NCI-H2029 (cell line): ENCODE measurements around the gene NUP42.
"Not testable (repeated sequence)": the region's sequence is repeated elsewhere in the genome, so short reads cannot be mapped to it uniquely, and the experiment has no call there.

ENCODE experiments used
- DNase-seq: peaks from one replicate; lab custom pipeline; 2025; lab: John Stamatoyannopoulos, UW

Gene NUP42

DNA sequence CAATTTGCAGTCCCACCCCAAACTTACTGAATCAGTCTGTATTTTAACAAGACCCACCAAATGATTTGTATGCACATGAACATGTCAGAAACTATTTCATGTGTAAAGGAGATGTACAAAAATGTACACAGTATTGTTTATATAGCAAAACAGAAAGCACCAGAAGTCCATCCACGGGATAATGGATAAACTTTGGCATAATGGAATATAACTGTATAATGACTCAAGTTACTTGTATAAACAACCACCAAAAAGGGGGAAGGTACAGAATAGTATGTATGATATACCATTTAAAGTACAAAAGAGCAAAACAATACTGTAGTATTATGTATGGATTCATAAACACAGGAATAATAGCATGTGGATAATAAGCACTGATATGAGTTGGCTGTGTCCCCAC lies 22.4 kb downstream of the NUP42 start:
- no peak for DNase-seq

DNA sequence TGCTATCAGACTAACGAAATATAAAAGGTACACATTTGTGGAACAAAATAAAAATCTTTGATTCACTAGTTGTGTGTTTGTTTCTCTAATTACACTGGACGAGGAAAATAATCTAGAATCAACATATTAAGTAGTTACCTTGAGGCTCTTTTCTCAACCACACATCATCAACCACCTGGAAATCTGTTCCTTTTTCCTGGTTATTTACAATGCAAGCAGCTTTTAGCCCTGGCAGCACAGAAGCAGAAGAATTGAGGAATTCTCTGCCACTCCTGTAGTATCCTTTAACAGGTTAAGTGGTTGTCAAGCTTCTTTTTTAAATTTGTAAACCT lies 23.7 kb downstream of the NUP42 start:
- DNase-seq = no peak

DNA sequence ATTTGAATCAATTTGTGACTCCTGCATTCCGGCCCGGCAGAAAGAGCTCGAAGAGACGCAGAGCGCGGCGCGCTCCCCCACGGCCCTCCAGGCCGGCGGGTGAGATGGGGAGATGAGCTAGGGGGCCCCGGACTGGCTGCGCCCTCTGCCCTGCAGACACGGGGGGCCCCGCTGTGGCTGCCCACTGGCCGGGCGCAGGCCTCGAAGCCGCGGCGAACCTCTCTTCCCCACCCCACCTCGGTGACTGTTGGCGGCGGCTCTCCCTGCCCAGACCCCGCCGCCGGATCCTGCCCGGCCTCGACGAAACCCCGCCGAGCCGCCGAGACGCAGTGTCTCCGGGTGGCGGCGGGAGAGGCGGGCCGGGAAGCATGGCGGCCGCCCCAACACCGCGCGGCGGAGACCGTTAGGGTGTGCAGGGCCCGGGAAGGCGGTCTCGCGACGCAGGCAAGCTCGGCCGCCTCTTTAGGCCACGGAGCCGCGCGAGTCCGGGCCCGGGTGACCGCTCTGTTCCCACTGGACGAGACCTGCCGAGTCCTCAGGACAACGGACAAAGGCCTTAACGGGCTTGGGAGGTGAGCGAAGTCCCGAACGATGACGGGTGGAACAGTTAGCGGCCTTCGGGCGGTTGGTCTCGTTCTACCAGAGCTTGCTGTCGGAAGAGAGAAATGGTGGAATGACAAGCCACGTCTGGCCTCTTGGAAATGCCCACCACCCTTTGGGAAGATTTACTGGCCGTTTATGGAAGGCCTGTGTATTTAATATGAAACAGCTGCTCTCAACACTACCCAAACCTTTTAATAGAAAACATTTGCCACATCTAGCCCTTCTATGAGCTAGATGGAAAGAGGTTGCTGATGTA lies 24.3 kb downstream of the NUP42 start:
- DNase-seq = no peak

DNA sequence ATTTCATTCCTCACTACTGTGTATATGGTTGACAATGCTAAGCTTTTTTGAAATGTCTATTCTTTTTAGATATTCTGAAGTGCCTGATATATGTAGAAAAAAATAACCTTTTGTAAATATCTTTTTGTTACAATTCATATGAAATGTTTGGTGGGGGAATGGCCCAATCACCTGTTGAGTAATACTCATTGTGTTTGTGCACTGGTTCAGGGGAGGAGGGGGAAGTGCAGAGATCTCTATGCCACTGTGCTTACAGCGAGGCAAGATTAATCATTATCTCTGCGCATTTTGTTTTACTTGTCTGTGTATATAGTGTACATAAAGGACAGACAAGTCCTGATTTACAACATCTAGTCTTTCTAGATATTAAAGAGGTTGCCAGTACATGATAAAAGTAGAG lies 25.2 kb downstream of the NUP42 start:
- no peak for DNase-seq

DNA sequence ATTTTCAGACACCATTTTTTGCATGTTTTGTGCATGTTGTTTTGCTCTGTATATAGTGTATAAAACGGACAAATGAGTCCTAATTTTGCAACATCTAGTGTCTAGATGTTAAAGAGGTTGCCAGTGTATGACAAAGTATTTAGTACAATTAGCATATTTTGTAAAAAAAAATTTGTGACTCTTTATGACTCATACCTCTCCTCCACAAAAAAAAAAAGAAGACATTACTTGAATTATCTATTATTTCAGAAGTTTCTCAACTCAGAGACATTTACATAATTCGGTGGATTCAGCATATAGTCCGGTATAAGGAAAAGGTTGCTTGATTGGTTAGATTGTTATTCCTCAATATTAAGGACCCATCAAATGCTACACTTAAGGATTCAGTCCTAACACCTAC lies 26.0 kb downstream of the NUP42 start:
- DNase-seq = no peak

DNA sequence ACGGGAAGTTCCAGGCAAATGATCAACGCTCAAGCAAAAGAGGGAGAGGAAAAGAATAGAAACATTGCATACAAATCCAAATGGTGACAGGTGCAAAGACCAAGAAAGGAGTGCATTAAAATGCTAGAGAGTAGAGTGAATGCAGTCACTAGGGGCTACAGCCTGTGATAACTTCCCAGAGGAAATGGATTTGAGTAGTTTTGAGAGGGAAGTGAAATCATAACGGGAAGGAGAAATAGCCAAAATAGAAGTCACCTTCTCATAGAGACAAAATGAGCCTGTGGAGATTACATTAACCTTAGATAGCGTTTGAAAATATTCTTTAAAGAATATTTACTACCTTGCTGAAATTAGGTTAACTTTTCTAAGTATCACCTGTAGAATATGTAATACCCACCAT lies 26.5 kb downstream of the NUP42 start:
- no peak for DNase-seq

DNA sequence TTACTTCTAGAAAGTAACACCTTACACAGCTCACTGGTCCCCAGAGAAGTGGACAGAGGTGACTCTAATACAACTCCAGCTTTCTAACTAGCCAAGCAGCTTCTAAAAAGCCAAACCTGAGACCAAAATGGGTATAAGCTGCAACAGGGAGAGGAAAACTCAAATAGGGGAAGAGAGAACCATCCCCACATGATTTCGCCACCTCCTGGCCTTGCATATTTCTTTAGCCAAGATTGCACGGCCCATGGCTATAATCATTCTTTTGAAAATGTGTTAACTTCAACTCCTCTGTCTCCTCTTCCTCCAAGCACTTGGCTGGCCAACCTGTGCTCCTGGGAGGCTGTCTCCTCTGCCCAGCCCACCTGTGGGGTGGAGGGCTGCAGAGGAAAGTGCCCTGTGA lies 28.7 kb downstream of the NUP42 start:
- no peak for DNase-seq

DNA sequence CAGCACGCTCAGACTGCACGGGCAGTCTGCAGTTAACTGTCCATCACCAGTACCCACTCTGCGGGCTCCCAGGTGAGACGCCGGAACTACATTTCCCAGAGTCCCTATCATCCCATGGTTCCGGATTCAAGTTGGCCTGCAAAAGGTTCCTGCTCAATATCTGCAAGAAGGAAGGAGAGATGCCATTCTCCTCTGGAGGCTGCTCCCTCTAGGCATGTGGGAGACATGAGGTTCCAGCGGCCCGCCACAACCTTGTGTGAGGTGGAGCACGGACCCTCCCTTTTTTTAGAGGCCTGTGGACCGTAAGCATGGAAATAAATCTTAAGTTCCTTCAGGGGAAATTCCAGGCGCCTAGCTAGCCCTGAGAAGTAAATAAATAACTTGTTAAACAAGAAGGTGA lies 29.7 kb downstream of the NUP42 start:
- no peak for DNase-seq

DNA sequence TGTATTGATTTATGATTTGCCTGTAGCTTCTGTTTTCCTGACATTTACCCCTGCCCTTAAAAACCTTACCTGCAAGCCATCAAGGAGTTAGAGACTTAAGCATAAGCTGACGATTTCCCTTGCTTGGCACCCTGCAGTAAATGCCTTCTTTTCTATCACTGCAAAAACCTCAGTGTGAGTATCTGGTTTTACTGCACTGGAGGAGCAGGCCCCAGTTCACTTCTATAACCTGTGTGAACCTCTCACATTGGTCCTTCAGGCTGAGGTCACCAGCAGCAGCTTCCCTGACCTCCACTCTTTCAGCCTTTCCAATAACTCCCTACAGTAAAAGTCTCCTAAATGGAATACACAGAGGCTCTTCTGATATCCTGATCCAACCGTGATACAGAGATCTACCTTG lies 30.5 kb downstream of the NUP42 start:
- DNase-seq = no peak

DNA sequence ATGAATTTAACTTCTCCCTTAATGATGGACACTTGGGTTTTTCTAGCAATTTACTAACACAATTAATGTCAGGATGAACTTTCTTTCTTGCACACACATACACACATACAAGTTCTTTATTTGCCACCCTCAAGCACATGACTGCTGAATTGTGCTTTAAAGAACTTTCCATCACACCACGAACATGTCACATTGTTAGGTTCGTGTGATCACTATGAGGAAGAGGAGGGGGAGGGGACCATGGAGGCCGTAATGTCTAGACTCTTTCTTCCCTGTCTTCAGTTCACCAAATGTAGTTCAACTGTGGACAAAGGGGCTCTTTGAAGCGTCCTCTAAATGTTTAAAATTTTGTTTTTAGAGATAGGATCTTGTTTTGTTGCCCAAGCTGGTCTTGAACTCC lies 31.0 kb downstream of the NUP42 start:
- no peak for DNase-seq

DNA sequence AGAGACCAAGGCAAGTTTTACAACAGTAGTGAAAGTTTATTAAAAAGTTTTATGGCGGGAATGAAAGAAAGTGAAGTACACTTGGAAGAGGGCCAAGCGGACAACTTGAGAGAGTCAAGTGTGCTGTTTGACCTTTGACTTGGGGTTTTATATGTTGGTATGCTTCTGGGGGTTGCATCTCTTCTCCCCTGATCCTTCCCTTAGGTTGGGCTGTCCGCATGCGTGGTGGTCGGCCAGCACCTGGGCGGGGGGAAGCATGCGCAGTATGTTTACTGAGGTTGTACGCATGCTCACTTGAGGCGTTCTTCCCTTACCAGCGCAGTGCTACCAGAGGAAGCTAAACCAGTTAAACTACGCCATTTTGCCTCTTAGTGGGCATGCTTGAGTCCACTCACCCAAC lies 31.9 kb downstream of the NUP42 start:
- no peak for DNase-seq

DNA sequence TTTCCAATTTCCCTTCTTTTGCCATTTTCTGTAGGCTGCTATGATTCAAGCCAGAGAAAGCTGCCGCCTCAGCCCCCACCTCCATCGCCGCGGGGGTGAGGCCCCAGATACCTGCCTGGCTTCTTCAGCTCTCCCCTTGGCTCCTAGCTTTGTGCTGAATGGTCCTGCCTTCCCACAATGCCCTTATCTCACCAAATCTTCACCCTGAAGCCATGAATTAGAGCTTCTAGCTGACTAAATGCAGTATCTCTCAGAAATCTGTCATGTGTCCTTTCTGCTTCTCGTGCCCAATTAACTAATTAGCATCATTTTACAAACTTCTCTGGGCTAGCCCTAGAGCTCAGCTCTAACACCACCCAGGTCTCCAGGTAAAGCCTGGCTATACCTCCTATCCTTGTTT lies 32.6 kb downstream of the NUP42 start:
- DNase-seq = no peak

DNA sequence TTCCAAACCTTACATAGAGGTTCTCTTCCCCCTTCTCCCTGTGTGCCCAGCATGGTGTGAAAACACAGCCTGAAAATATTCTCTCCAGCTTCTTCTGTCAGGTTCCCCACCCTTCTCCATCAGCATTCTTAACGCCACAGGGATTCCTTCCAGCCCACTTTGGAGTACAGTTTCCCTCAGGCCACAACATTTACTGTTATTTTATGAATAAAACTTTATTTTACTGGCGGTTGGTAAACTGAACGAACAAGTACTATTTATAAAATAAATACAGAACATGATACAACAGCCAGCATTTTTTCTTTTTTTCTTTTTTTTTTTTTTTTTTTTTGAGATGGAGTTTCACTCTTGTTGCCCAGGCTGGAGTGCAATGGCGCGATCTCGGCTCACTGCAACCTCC lies 33.1 kb downstream of the NUP42 start:
- DNase-seq = no peak

DNA sequence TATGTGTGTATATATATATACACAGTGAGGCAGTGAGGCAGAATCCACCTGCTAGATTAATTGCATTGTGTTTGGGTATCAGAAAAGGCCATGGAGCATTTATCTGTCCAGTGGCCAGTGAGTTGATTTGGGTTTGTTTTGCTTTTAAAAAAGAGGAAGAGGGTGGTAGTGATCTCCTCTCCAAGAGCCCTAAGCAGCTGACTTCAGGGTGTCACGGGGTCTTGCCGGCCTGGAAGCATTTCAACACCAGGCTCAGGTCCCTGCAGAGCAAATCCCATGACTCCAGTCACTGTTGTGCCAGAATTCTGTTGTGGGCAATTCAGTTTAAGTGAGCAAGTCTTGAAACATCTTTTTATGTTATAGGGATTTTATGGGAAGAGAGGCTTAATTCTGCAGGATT lies 34.2 kb downstream of the NUP42 start:
- DNase-seq = no peak

DNA sequence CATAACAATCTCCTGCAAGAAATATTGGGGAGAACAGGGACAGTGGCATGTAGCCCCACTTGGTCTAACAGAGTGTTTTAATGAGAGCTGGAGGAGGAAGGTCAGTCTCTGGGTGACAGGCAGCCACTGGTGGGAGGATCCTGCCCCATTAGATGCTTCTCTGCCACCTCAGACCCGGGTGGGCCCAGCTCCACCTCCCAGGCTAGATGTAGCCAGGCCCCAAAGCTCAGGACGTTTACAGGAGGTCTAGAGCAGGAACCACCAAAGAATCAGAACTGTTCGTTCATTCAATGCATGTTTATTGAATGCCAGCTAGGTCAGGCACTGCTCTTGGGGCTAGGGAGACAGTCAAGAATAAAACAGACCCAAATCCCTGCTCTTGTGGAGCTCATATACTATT lies 36.3 kb downstream of the NUP42 start:
- DNase-seq = no peak

DNA sequence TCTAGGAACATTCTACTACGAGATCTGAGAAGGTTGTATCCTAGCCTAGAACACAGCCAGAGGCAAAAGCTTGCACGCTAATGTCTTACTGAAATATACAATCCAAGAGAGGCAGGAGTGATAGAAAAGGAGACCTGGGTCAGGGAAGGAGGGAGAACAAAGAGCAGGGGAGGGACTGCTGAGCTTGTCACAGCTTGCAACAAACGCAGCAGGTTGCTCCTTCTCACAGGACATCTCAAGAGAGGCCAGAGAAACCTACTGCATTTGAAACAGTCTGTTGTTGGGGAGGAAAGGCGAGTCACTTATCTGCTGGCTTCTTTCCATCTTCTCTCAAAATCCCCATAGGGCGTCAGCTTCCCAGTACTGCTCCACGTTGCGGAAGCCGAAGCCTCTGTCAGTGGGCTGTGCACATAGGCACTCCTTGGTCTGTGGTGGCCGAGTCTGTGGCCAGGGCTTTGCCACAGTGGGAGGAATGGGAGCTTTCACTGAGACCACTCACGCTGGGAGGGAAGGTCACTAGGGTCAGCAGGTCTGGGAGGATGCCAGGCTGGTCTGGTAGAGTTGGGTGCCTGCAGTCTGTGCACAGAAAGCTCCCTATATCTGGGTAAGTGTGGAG lies 39.0 kb downstream of the NUP42 start:
- no peak for DNase-seq

DNA sequence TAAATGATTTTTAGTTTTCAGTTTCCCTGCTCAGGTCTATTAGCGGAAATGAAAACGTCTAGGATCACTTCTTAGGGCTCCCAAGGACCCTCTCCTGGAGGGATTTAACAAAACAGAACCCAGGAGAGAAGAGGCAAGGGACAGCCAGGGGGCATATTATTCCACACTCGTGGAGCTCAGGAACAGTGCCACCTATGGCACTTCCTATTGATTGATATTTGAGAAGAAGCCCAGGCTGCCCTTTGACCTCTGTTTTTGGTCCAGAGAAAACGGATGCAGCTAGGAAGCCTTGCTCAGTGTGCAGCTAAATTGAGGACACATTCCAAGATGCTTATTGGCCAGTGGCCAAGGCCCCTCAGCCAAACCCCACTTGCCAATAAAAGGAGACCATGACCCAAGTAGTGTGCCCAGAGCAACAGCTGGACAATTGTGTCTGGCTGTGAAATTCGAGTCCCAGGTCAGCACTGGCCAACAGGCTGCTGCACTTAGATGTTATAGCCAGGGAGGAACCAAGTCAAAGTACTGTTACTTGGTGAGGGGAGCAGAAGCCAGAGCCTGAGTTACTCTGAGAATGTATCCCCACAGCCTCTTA lies 40.7 kb downstream of the NUP42 start:
- DNase-seq = no peak

DNA sequence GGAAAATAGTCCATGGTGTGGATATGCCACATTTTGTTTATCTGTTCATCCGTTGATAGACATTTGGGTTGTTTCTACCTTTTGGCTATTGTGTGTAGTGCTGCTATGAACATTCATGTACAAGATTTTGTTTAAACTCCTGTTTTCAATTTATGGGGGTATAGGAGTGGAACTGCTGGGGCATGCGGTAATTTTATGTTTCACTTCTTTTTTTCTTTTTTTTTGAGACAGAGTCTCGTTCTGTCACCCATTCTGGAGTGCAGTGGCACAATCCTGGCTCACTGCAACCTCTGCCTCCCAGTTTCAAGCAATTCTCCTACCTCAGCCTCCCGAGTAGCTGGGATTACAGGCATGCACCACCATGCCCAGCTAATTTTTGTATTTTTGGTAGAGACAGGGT lies 42.5 kb downstream of the NUP42 start:
- DNase-seq = not testable (repeated sequence)

DNA sequence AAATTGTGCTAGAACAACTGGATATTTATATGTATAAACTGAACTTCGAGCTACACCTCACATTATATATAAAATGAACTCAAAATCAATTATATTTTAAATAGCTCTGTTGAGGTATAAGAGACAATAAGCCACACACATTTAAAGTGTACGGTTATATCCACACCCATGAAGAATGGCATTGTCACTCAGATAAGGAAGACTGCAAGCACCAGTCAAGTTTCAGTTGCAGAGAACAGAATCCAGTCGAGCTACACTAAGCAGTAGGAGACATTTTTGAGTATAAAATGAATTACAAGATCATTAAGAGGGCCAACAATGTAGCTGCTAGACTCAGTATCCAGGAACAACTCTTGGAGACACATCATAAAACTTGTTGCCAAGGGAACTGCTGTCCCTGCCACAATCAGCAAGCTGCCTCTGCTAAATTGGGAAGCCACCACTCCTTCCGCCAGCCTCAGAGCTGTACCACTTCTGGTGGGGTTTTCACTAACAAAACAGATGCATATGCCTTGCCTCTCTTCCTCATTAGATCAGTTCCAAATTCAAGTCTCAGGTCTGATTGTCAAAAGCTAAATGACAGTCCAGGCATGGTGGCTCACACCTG lies 45.1 kb downstream of the NUP42 start:
- no peak for DNase-seq

DNA sequence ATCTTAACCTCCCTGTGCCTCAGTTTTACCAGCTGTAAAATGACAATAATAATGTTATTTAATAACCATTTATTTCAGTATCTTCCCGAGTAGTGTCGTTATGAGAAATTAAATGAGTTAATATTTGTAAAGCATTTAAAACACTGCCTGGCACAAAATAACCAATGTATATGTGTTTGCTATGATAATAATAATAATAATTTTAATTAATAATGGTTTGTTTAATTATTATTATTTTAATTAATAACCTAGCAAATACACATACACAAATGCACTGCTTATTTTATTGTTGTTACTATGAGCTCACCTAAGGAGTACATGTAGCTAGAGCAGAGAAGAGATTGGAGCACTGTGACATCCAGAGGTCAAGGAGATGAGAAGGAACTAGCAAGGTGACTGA lies 46.6 kb downstream of the NUP42 start:
- DNase-seq = no peak

DNA sequence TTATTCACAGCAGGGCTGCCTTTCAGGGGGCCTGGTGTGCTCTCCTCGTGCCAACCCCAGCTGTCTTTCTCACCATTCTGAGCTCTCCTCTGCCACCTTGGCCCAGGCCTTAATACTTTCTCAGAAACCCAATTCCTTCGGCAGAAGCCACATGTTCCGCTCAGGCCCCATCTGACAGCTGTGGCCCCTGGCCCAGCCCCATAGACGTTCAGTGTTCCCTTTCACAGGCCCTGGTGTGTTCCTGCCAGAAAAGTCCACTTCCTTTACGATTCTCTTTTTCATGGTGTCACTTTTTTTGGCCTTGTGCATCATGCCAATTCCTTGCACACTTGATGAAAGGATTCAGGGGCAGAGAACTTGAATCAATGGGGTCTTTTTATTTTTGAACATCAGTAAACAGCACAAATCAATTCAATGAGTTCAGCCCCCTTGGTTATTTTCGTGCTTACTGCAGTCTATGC lies 48.8 kb downstream of the NUP42 start:
- no peak for DNase-seq

DNA sequence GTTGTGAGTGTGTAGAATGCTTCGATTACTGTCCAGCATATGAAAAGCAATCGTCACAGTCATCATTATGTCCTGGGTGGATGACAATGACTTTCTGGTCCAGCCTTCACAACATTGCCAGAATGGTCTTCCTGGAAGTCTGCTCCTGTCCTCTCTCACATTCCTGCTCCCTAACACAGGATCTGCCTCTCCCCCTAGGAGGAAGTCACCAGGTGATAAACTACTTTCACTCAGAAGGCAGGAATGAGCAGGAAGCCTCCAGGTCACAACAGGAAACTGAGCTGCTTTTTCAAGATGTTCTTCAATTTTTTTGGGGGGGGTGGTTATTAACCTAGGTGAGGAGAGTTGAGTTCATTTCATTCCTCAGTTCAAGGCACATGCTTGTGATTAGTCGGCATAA lies 51.1 kb downstream of the NUP42 start:
- no peak for DNase-seq
